Stomach (tissue), 9 donors: ENCODE measurements around the gene PI4K2B. TPM values are rescaled to one million over a fixed set of nuclear protein-coding genes. Genes with fewer than 3 reads are reported as not detected.
"Not testable (repeated sequence)": the region's sequence is repeated elsewhere in the genome, so short reads cannot be mapped to it uniquely, and the experiment has no call there.

Source experiments
- DNase-seq, 2 donors: peaks; one replicate each; pipeline versions ENCODE4 v3.0.0 to v3.0.0-alpha.2; 2013 to 2019
- H3K27ac ChIP-seq, 5 donors: fragments of 200-600 bp in 4 of 5; sonication (generic) in 4 of 5; one replicate each; pipeline ENCODE4 v1.5.1; 2013 to 2019; ENCODE audit warnings: mild to moderate bottlenecking in 1 of 5, moderate library complexity in 1 of 5
- H3K27me3 ChIP-seq, 3 donors: fragments of 200-600 bp; sonication (generic); one replicate each; pipeline ENCODE4 v1.5.1; 2017 to 2019; ENCODE audit warnings: mixed run types in 1 of 3
- H3K36me3 ChIP-seq, 4 donors: fragments of 200-600 bp; sonication (generic); 1 replicate in 3 of 4; 2 replicates in 1 of 4; pipeline ENCODE4 v1.5.1; 2016 to 2019
- H3K4me1 ChIP-seq, 4 donors: fragments of 200-600 bp; sonication (generic); one replicate each; pipeline ENCODE4 v1.5.1; 2016 to 2019
- H3K4me3 ChIP-seq, 4 donors: fragments of 200-600 bp; sonication (generic) in 3 of 4; one replicate each; pipeline ENCODE4 v1.5.1; 2016 to 2019; ENCODE audit warnings: mild to moderate bottlenecking in 1 of 4
- H3K9me3 ChIP-seq, 4 donors: fragments of 200-600 bp; sonication (generic); one replicate each; pipeline ENCODE4 v1.5.1; 2016 to 2019
- EP300 ChIP-seq: sonication (generic); formaldehyde crosslinking; IDR thresholded peaks from one replicate; pipeline ENCODE4 v1.6.1; 2017; ENCODE audit warnings: antibody characterized with exemption
- POLR2A ChIP-seq, 4 donors: fragments of 450-650 bp; IDR thresholded peaks; one replicate each; pipeline ENCODE4 v1.6.1; 2016; ENCODE audit warnings: antibody characterized with exemption in 4 of 4, control low read depth in 2 of 4, mild to moderate bottlenecking in 1 of 4, moderate library complexity in 1 of 4
- POLR2AphosphoS5 ChIP-seq, 3 donors: sonication (generic); formaldehyde crosslinking; IDR thresholded peaks; one replicate each; pipeline ENCODE4 v1.6.1; 2016; ENCODE audit warnings: antibody characterized with exemption in 3 of 3
- WGBS, 5 donors: extraction: QIAGEN DNeasy Blood & Tissue Kit in 3 of 5; methylation state at CpG; one replicate each; pipeline versions ENCODE4 v1.1.5 to v1.1.7; 2013 to 2018; 5-methylcytosine and 5-hydroxymethylcytosine counted together
- intact Hi-C: fragments of 100-400 bp; cut with DNase I; formaldehyde crosslinking; loops from one replicate; pipeline ENCODE4 v1.15.1; 2023; ENCODE audit warnings: low total_unique reads
- polyA plus RNA-seq, 3 donors: library from polyadenylated mRNA; stranded (reverse); fragments of 200-250 nt; gene quantifications; one replicate each; pipeline ENCODE4 v1.2.3, GENCODE V29; 2013
- total RNA-seq, 5 donors: library from RNA; depleted of rRNA; stranded (reverse); fragments of >200 nt; gene quantifications; one replicate each; pipeline versions ENCODE4 v1.1.0 to v1.2.3, GENCODE V29; 2014 to 2016
- TF ChIP-seq, protein P1 (sequence below), 7 experiments: fragments of 450-650 bp in 4 of 7; fragments of 200-600 bp in 3 of 7; sonication (generic) in 3 of 7; IDR thresholded peaks; one replicate each; pipeline ENCODE4 v1.5.1; 2016 to 2019; ENCODE audit warnings: antibody characterized with exemption in 7 of 7, control low read depth in 2 of 7, mild to moderate bottlenecking in 1 of 7
- donor health status: healthy with polysubstance abuse.
- donor health status: Bipolar disorder and iron deficiency.
- donor health status: healthy.

The PI4K2B gene
- total and polyA plus RNA-seq, 8 donors = 9.3 to 65.2 (median 21.5) TPM

DNA sequence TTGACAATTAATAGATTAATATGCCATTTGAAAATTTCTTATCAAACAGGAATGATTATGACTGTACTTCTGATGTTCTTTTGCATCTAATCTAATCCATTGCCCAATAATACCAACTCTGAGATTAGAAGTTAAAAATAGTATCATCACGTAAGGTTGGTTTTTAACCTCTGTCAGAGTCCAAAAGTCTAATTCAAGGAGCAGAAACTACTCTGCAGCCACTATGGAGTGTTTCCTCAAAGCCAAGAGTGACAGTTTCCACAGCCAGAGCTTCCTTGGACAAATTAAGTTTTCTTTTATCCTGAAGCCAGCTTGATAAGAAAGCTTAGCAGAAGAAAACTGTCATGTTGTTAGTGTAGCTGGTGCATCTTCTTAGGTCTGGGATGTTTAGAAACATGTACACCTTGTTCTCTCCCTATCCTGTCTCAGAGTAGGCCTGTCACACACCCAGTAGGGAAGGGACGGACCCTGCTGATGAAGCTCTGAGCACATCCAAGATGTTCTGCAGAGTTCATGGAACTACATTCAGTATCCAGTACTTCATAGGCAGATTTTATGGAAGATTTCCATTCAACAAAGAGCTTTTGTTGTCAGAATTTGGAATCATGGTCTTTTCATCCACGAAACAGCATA lies 20.4 kb upstream of the PI4K2B start:
- Histone ChIP-seq H3K4me3 (no peak overlapping the region), H3K27me3 (no peaks in the 10 kb centered on the region), H3K27ac (no peak overlapping the region), H3K9me3 (peaks cover 0 to 16% (median 12%) of the 10 kb centered on the region in 4 donors), H3K36me3 (no peaks in the 10 kb centered on the region), H3K4me1 (no peaks in the 10 kb centered on the region)
- TF ChIP-seq, protein P1, sequence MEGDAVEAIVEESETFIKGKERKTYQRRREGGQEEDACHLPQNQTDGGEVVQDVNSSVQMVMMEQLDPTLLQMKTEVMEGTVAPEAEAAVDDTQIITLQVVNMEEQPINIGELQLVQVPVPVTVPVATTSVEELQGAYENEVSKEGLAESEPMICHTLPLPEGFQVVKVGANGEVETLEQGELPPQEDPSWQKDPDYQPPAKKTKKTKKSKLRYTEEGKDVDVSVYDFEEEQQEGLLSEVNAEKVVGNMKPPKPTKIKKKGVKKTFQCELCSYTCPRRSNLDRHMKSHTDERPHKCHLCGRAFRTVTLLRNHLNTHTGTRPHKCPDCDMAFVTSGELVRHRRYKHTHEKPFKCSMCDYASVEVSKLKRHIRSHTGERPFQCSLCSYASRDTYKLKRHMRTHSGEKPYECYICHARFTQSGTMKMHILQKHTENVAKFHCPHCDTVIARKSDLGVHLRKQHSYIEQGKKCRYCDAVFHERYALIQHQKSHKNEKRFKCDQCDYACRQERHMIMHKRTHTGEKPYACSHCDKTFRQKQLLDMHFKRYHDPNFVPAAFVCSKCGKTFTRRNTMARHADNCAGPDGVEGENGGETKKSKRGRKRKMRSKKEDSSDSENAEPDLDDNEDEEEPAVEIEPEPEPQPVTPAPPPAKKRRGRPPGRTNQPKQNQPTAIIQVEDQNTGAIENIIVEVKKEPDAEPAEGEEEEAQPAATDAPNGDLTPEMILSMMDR (IDR thresholded peaks at IDR 0.05) = no peak
- TF ChIP-seq POLR2AphosphoS5 (IDR thresholded peaks at IDR 0.05) (no peak), POLR2A (IDR thresholded peaks at IDR 0.05) (no peak), EP300 (no peak)
- DNase-seq = no peak
- intact Hi-C loops = no loop called here
- WGBS, 5 donors = 71 to 81% (median 74%) methylated on average over 3 of the region's 3 CpGs

DNA sequence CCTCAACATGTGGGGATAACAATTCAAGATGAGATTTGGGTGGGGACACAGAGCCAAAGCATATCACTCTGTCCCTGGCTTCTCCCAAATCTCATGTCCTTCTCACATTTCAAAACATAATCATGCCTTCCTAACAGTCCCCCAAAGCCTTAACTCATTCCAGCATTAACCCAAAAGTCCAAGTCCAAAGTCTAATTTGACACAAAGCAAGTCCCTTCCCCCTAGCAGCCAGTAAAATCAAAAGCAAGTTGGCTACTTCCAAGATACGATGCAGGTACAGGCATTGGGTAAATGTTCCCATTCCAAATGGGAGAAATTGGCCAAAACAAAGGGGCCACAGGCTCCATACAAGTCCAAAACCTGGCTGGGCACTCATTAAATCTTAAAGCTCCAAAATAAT lies 19.1 kb upstream of the PI4K2B start:
- 47 to 88% (median 68%) methylated on average over 1 of the region's 1 CpG for WGBS, 5 donors
- intact Hi-C loops, H3K4me3 ChIP-seq, H3K27me3 ChIP-seq, DNase-seq, H3K36me3 ChIP-seq, H3K27ac ChIP-seq, H3K4me1 ChIP-seq: not testable (repeated sequence)
- peaks cover 0 to 16% (median 13%) of the 10 kb centered on the region in 4 donors for H3K9me3 ChIP-seq

DNA sequence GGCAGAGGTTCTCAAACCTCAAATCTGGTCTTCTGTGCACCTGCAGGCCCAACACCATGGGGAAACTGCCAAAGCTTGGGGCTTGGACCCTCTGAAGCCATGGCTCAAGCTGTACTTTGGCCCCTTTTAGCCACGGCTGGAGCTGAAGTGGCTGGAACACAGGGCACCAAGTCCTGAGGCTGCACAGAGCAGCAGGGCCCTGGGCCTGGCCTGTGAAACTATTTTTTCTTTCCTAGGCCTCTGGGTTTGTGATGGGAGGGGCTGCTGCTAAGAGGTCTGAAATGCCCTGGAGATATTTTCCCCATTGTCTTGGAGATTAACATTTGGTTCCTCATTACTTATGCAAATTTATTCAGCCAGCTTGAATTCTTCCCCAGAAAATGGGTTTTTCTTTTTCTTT lies 18.3 kb upstream of the PI4K2B start:
- no peaks in the 10 kb centered on the region for H3K27me3 ChIP-seq
- WGBS, 5 donors = 67 to 92% (median 80%) methylated on average over 1 of the region's 1 CpG
- no peaks in the 10 kb centered on the region for H3K36me3 ChIP-seq
- no peak overlapping the region for H3K4me3 ChIP-seq
- DNase-seq = no peak
- H3K9me3 ChIP-seq = peaks cover 0 to 19% (median 15%) of the 10 kb centered on the region in 4 donors
- TF ChIP-seq POLR2A (IDR thresholded peaks at IDR 0.05) (no peak), POLR2AphosphoS5 (IDR thresholded peaks at IDR 0.05) (no peak), EP300 (no peak)
- TF ChIP-seq, protein P1 (IDR thresholded peaks at IDR 0.05) = no peak
- no peaks in the 10 kb centered on the region for H3K4me1 ChIP-seq
- intact Hi-C loops = no loop called here
- no peak overlapping the region for H3K27ac ChIP-seq

DNA sequence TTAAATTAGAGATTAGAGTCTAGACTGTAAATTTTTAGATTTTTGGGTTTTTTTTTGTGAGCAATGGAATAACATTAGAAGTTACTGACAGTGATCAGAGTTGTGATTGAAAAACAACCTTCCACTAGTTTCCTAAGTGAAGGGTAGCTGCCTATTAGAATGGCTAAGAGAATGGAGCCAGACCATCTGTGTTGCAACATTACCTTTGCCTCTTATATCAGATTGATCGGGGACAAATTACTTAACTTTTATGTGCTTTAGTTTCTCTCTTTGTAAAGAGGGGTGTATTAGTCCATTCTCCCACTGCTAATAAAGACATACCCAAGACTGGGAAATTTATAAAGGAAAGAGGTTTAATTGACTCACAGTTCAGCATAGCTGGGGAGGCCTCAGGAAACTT lies 12.5 kb upstream of the PI4K2B start:
- H3K36me3 ChIP-seq = no peaks in the 10 kb centered on the region
- no peak overlapping the region for H3K4me3 ChIP-seq
- peaks cover 15 to 65% (median 42%) of the 10 kb centered on the region in 4 donors for H3K9me3 ChIP-seq
- 90 to 100% (median 98%) methylated on average over 1 of the region's 1 CpG for WGBS, 5 donors
- DNase-seq = no peak
- H3K27me3 ChIP-seq = no peaks in the 10 kb centered on the region
- intact Hi-C loops = no loop called here
- TF ChIP-seq POLR2AphosphoS5 (IDR thresholded peaks at IDR 0.05) (no peak), EP300 (no peak), POLR2A (IDR thresholded peaks at IDR 0.05) (no peak)
- TF ChIP-seq, protein P1 (IDR thresholded peaks at IDR 0.05) = no peak
- no peaks in the 10 kb centered on the region for H3K4me1 ChIP-seq
- H3K27ac ChIP-seq = no peak overlapping the region

DNA sequence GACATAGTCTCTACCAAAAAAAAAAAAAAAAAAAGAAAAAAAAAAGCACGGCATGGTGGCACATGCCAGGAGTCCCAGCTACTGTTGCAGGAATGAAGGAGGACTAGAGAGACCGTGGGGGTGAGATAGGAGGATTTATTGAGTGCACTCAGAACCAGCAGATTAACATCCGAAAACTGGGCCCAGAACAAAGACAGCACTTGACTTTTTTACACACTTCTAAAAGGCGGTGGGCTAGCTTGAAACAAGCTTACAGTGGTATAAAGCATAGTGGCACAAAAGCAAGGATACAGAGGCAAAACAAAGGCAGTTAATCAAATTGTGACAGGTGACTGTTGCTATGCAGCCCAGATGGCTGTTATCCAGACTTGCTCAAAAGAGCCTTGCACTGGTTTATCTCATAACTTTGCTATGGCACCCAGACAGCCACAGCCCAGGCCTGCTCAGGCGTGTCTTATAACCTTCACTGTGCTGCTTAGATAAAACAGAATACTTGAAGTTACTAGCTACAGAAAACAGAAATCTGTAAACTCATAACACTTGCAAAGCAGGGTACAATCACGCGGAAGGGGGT lies 9.9 kb upstream of the PI4K2B start:
- DNase-seq = peak in 1 of 2 donors; percentile 38
- no peak overlapping the region for H3K4me3 ChIP-seq
- WGBS, 5 donors = 81 to 89% (median 82%) methylated on average over 7 of the region's 7 CpGs
- intact Hi-C loops = no loop called here
- peaks cover 15 to 74% (median 50%) of the 10 kb centered on the region in 4 donors for H3K9me3 ChIP-seq
- no peaks in the 10 kb centered on the region for H3K27me3 ChIP-seq
- H3K4me1 ChIP-seq = no peaks in the 10 kb centered on the region
- TF ChIP-seq, protein P1 (IDR thresholded peaks at IDR 0.05) = no peak
- TF ChIP-seq EP300 = no peak
- no peak for TF ChIP-seq POLR2AphosphoS5 (IDR thresholded peaks at IDR 0.05)
- TF ChIP-seq POLR2A (IDR thresholded peaks at IDR 0.05) = no peak
- H3K36me3 ChIP-seq = no peaks in the 10 kb centered on the region
- H3K27ac ChIP-seq = no peak overlapping the region
